OCI-LY3 (cell line): ENCODE measurements around the gene RABEPK.

Experiments
- EZH2phosphoT487 ChIP-seq: fragments of 200-600 bp; shearing (Covaris generic); IDR thresholded peaks from 2 replicates; pipeline ENCODE4 v1.6.1; 2018; ENCODE audit warnings: antibody characterized with exemption, mixed run types, low read depth
- TF ChIP-seq, protein P1 (sequence below): fragments of 200-600, 300-600 bp; sonication (generic); IDR thresholded peaks from 2 replicates; pipeline ENCODE4 v1.5.1; 2014; ENCODE audit warnings: antibody characterized with exemption, low read length, low read depth

DNA sequence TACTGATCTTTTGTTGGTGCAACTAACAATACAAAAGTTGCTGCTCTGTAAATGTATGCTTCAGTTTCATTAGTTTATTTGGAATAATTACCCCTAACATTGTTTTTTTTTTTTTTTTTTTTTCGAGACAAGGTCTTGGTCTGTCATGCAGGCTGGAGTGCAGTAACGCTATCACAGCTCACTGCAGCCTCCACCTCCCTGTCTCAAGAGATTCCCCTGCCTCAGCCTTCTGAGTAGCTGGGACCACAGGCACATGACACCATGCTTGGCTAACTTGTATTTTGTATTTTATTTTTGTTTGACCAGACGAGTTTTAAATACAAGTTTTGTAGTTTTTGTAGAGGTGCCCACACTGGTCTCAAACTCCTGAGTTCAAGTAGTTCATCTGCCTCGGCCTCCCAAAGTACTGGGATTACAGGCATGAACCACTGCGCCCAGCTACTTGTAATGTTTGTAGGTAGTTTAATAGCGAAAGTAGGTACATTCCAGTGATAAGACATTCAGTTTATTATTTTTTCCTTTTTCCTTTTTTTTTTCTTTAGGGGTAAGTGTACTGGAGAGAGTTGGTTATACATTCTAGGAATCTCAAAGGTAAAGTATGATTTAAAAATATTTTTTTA, 68.2 kb downstream of the RABEPK start:
- TF ChIP-seq, protein P1, sequence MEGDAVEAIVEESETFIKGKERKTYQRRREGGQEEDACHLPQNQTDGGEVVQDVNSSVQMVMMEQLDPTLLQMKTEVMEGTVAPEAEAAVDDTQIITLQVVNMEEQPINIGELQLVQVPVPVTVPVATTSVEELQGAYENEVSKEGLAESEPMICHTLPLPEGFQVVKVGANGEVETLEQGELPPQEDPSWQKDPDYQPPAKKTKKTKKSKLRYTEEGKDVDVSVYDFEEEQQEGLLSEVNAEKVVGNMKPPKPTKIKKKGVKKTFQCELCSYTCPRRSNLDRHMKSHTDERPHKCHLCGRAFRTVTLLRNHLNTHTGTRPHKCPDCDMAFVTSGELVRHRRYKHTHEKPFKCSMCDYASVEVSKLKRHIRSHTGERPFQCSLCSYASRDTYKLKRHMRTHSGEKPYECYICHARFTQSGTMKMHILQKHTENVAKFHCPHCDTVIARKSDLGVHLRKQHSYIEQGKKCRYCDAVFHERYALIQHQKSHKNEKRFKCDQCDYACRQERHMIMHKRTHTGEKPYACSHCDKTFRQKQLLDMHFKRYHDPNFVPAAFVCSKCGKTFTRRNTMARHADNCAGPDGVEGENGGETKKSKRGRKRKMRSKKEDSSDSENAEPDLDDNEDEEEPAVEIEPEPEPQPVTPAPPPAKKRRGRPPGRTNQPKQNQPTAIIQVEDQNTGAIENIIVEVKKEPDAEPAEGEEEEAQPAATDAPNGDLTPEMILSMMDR: no peak
- no peak for TF ChIP-seq EZH2phosphoT487
